Adrenal gland (tissue), 5 donors: ENCODE measurements around the gene TTC33.

ENCODE experiments used
- POLR2A ChIP-seq, 2 donors: fragments of 450-650 bp; IDR thresholded peaks; one replicate each; pipeline ENCODE4 v1.6.1; 2017; ENCODE audit warnings: antibody characterized with exemption in 2 of 2, mild to moderate bottlenecking in 2 of 2, moderate library complexity in 1 of 2
- TF ChIP-seq, protein P1 (sequence below), 6 experiments: fragments of 450-650 bp in 4 of 6; fragments of 200-600 bp in 2 of 6; sonication (generic) in 1 of 6; IDR thresholded peaks; 1 replicate in 5 of 6; 2 replicates in 1 of 6; pipeline versions ENCODE4 v1.5.1 to v1.8.0; 2016 to 2021; ENCODE audit warnings: antibody characterized with exemption in 6 of 6, mild to moderate bottlenecking in 2 of 6, moderate library complexity in 1 of 6
- donor health status: DM: no; HTN: no; CAD: no.

DNA sequence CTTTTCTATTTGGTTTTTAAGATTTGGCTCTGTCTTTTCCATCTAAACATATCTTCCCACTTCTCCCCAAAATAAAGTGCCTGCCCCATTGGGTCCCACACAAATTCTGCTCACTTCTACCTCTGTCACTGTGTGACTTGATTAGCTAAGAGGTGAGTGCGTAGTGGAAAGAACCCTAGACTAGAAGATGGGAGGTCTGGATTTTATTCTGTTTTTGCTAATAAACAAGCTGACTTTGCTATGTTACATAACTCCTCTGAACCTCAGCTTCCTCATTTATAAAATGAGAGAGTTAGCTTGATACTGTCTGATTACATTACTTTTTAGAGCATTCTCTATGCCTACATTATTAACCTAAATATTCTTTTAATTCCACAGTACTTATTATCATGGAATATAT, 127.4 kb downstream of the TTC33 start:
- TF ChIP-seq, protein P1, sequence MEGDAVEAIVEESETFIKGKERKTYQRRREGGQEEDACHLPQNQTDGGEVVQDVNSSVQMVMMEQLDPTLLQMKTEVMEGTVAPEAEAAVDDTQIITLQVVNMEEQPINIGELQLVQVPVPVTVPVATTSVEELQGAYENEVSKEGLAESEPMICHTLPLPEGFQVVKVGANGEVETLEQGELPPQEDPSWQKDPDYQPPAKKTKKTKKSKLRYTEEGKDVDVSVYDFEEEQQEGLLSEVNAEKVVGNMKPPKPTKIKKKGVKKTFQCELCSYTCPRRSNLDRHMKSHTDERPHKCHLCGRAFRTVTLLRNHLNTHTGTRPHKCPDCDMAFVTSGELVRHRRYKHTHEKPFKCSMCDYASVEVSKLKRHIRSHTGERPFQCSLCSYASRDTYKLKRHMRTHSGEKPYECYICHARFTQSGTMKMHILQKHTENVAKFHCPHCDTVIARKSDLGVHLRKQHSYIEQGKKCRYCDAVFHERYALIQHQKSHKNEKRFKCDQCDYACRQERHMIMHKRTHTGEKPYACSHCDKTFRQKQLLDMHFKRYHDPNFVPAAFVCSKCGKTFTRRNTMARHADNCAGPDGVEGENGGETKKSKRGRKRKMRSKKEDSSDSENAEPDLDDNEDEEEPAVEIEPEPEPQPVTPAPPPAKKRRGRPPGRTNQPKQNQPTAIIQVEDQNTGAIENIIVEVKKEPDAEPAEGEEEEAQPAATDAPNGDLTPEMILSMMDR (IDR thresholded peaks at IDR 0.05): no peak
- TF ChIP-seq POLR2A (IDR thresholded peaks at IDR 0.05): no peak
